Transverse colon (tissue), 4 donors: ENCODE results near the gene CD300LG. TPM values are rescaled to one million over a fixed set of nuclear protein-coding genes. Genes with fewer than 3 reads are reported as not detected.

Experiments
- DNase-seq: peaks from one replicate; pipeline ENCODE4 v3.0.0-alpha.2; 2019
- H3K27ac ChIP-seq, 4 donors: fragments of 200-600 bp; sonication (generic); 2 replicates each; pipeline ENCODE4 v1.5.1; 2016 to 2018; ENCODE audit warnings: inconsistent platforms in 4 of 4
- H3K27me3 ChIP-seq: fragments of 200-600 bp; sonication (generic); 2 replicates; pipeline ENCODE4 v1.5.1; 2017; ENCODE audit warnings: inconsistent platforms
- H3K36me3 ChIP-seq, 4 donors: fragments of 200-600 bp; sonication (generic); 2 replicates each; pipeline ENCODE4 v1.5.1; 2017 to 2019; ENCODE audit warnings: inconsistent platforms in 4 of 4
- H3K4me1 ChIP-seq, 4 donors: fragments of 200-600 bp; sonication (generic); 2 replicates each; pipeline ENCODE4 v1.5.1; 2017 to 2020; ENCODE audit warnings: inconsistent platforms in 4 of 4
- H3K4me3 ChIP-seq, 4 donors: fragments of 200-600 bp; sonication (generic); 1 replicate in 1 of 4; 2 replicates in 3 of 4; pipeline versions ENCODE4 v1.5.1 to v1.6.1; 2017 to 2019; ENCODE audit warnings: inconsistent platforms in 4 of 4
- H3K9me3 ChIP-seq, 2 donors: fragments of 200-600 bp; sonication (generic); 2 replicates each; pipeline ENCODE4 v1.5.1; 2017 to 2019; ENCODE audit warnings: inconsistent platforms in 2 of 2
- CTCF ChIP-seq, 5 experiments: fragments of 200-600 bp in 3 of 5; fragments of 450-650 bp in 2 of 5; sonication (generic) in 3 of 5; IDR thresholded peaks; 1 replicate in 2 of 5; 2 replicates in 3 of 5; pipeline ENCODE4 v1.5.1; 2016 to 2017; ENCODE audit warnings: antibody characterized with exemption in 5 of 5, inconsistent platforms in 3 of 5, mild to moderate bottlenecking in 2 of 5, moderate library complexity in 1 of 5
- EP300 ChIP-seq: sonication (generic); formaldehyde crosslinking; IDR thresholded peaks from one replicate; pipeline ENCODE4 v1.6.1; 2017; ENCODE audit warnings: antibody characterized with exemption, low read depth
- POLR2A ChIP-seq: fragments of 450-650 bp; IDR thresholded peaks from one replicate; pipeline ENCODE4 v1.6.1; 2016; ENCODE audit warnings: antibody characterized with exemption, mild to moderate bottlenecking, moderate library complexity
- POLR2AphosphoS5 ChIP-seq, 3 donors: sonication (generic); formaldehyde crosslinking; IDR thresholded peaks; one replicate each; pipeline ENCODE4 v1.6.1; 2016; ENCODE audit warnings: antibody characterized with exemption in 3 of 3
- WGBS, 2 donors: methylation state at CpG; one replicate each; pipeline ENCODE4 v1.1.5; 2018; ENCODE audit warnings: low coverage in 1 of 2; 5-methylcytosine and 5-hydroxymethylcytosine counted together
- in situ Hi-C, 4 donors: fragments of 200-750 bp; cut with MboI; loops; one replicate each; pipeline versions ENCODE4 v1.15.0 to v1.15.1; 2017; ENCODE audit warnings: low sequenced_read_pairs in 3 of 4, low pct_ligation_motif_present in 1 of 4, low pct_unique_long_range_greater_than_20kb in 1 of 4
- intact Hi-C: fragments of 100-400 bp; cut with DNase I; formaldehyde crosslinking; loops from one replicate; pipeline ENCODE4 v1.15.1; 2023; ENCODE audit warnings: low total_unique reads
- total RNA-seq, 4 donors: library from RNA; depleted of rRNA; stranded (reverse); fragments of >200 nt; gene quantifications; one replicate each; pipeline ENCODE4 v1.1.0, GENCODE V29; 2016

The CD300LG gene
- total RNA-seq, 4 donors from 2014 or later: 0.55 to 44.5 (median 1.4) TPM; not detected in 1

- in situ Hi-C loops (no loop called here), intact Hi-C loops (no loop called here)
- WGBS, 2 donors: 96% methylated on average over 8 of the region's 8 CpGs; no CpG with 5 or more reads in 1 of the 2 donors
- DNase-seq: no peak
- no peaks in the 10 kb centered on the region for H3K9me3 ChIP-seq
- TF ChIP-seq CTCF (IDR thresholded peaks at IDR 0.05) (no peak), POLR2AphosphoS5 (IDR thresholded peaks at IDR 0.05) (no peak), EP300 (no peak), POLR2A (no peak)
- no peaks in the 10 kb centered on the region for H3K4me1 ChIP-seq
- no peaks in the 10 kb centered on the region for H3K36me3 ChIP-seq
- no peak overlapping the region for H3K27ac ChIP-seq
- peaks cover 7% of the 10 kb centered on the region for H3K27me3 ChIP-seq
- H3K4me3 ChIP-seq: no peak overlapping the region
Measured at GRCh38 chr17:43852571-43852970, 5.6 kb downstream of the CD300LG start.

- WGBS, 2 donors: 73 to 90% methylated on average over 2 to 7 of the region's 7 CpGs
- in situ Hi-C loops: no loop called here
- Histone ChIP-seq H3K36me3 (no peaks in the 10 kb centered on the region), H3K27me3 (peaks cover 17% of the 10 kb centered on the region), H3K27ac (no peak overlapping the region), H3K9me3 (no peaks in the 10 kb centered on the region), H3K4me3 (no peak overlapping the region), H3K4me1 (no peaks in the 10 kb centered on the region)
- DNase-seq: no peak
- TF ChIP-seq POLR2A (no peak), EP300 (no peak), CTCF (IDR thresholded peaks at IDR 0.05) (no peak), POLR2AphosphoS5 (IDR thresholded peaks at IDR 0.05) (no peak)
- intact Hi-C loops: no loop called here
Measured at GRCh38 chr17:43853546-43853945, 6.6 kb downstream of the CD300LG start.

- no peak for DNase-seq
- no peaks in the 10 kb centered on the region for H3K36me3 ChIP-seq
- no peak overlapping the region for H3K4me3 ChIP-seq
- in situ Hi-C loops (no loop called here), intact Hi-C loops (no loop called here)
- H3K4me1 ChIP-seq: no peaks in the 10 kb centered on the region
- H3K9me3 ChIP-seq: no peaks in the 10 kb centered on the region
- TF ChIP-seq POLR2AphosphoS5 (IDR thresholded peaks at IDR 0.05): no peak
- TF ChIP-seq EP300: no peak
- no peak for TF ChIP-seq CTCF (IDR thresholded peaks at IDR 0.05)
- no peak for TF ChIP-seq POLR2A
- WGBS, 2 donors: 72% methylated on average over 8 of the region's 8 CpGs; no CpG with 5 or more reads in 1 of the 2 donors
- H3K27ac ChIP-seq: no peak overlapping the region
- peaks cover 18% of the 10 kb centered on the region for H3K27me3 ChIP-seq
Measured at GRCh38 chr17:43854498-43854897, 7.5 kb downstream of the CD300LG start.

GRCh38 chr17:43855061-43855460, 8.1 kb downstream of the CD300LG start:
- TF ChIP-seq POLR2AphosphoS5 (IDR thresholded peaks at IDR 0.05) (no peak), CTCF (IDR thresholded peaks at IDR 0.05) (no peak), POLR2A (no peak), EP300 (no peak)
- 88% methylated on average over 9 of the region's 9 CpGs; no CpG with 5 or more reads in 1 of the 2 donors for WGBS, 2 donors
- DNase-seq: no peak
- no peaks in the 10 kb centered on the region for H3K9me3 ChIP-seq
- H3K36me3 ChIP-seq: no peaks in the 10 kb centered on the region
- H3K4me3 ChIP-seq: no peak overlapping the region
- peaks cover 18% of the 10 kb centered on the region for H3K27me3 ChIP-seq
- intact Hi-C loops (no loop called here), in situ Hi-C loops (no loop called here)
- no peak overlapping the region for H3K27ac ChIP-seq
- no peaks in the 10 kb centered on the region for H3K4me1 ChIP-seq
